ENCODE results near the gene RILPL2. TPM values are rescaled to one million over a fixed set of nuclear protein-coding genes. Genes with fewer than 3 reads are reported as not detected.
"Not testable (repeated sequence)": the region's sequence is repeated elsewhere in the genome, so short reads cannot be mapped to it uniquely, and the experiment has no call there.

RILPL2 gene
- total and polyA plus RNA-seq, 10 donors = 10.8 to 18.0 (median 13.5) TPM

GRCh38 chr12:123435636-123436016 lies 858 bp downstream of the RILPL2 start:
- WGBS, 5 donors = 23 to 47% (median 28%) methylated on average over 4 to 5 of the region's 5 CpGs
- peak overlapping the region; percentile 78 to 98 (median 92) for H3K27ac ChIP-seq
- DNase-seq = no peak
- no peaks in the 10 kb centered on the region for H3K9me3 ChIP-seq
- peaks cover 33 to 69% (median 58%) of the 10 kb centered on the region in 6 donors for H3K4me1 ChIP-seq
- no peaks in the 10 kb centered on the region for H3K27me3 ChIP-seq (replicated peaks in 1 of 7)
- H3K4me3 ChIP-seq = peak overlapping the region; percentile 74 to 97 (median 89)
- intact Hi-C loops (cut with DNase I; ENCODE audit: low total_unique reads) = no loop called here
- peaks cover 0 to 12% (median 3%) of the 10 kb centered on the region in 6 donors for H3K36me3 ChIP-seq
- TF ChIP-seq, protein P1, sequence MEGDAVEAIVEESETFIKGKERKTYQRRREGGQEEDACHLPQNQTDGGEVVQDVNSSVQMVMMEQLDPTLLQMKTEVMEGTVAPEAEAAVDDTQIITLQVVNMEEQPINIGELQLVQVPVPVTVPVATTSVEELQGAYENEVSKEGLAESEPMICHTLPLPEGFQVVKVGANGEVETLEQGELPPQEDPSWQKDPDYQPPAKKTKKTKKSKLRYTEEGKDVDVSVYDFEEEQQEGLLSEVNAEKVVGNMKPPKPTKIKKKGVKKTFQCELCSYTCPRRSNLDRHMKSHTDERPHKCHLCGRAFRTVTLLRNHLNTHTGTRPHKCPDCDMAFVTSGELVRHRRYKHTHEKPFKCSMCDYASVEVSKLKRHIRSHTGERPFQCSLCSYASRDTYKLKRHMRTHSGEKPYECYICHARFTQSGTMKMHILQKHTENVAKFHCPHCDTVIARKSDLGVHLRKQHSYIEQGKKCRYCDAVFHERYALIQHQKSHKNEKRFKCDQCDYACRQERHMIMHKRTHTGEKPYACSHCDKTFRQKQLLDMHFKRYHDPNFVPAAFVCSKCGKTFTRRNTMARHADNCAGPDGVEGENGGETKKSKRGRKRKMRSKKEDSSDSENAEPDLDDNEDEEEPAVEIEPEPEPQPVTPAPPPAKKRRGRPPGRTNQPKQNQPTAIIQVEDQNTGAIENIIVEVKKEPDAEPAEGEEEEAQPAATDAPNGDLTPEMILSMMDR (IDR thresholded peaks at IDR 0.05 in 8 of 11, conservative IDR thresholded peaks at IDR 0.05 in 3 of 11) = peak in 1 of 11 experiments; percentile 7
- TF ChIP-seq POLR2AphosphoS5 (IDR thresholded peaks at IDR 0.05) (no peak), POLR2A (IDR thresholded peaks at IDR 0.05) (no peak)

GRCh38 chr12:123433615-123434014 lies 2.9 kb downstream of the RILPL2 start:
- no peaks in the 10 kb centered on the region for H3K9me3 ChIP-seq
- DNase-seq = no peak
- H3K27ac ChIP-seq = peak overlapping the region; percentile 78 to 98 (median 92)
- peak overlapping the region in 7 of 8 donors; percentile 13 to 97 (median 85) for H3K4me3 ChIP-seq
- peaks cover 0 to 32% (median 21%) of the 10 kb centered on the region in 6 donors for H3K36me3 ChIP-seq
- intact Hi-C loops (cut with DNase I; ENCODE audit: low total_unique reads) = no loop called here
- WGBS, 5 donors = 79 to 95% (median 88%) methylated on average over 6 of the region's 6 CpGs
- no peaks in the 10 kb centered on the region for H3K27me3 ChIP-seq (replicated peaks in 1 of 7)
- TF ChIP-seq POLR2A (IDR thresholded peaks at IDR 0.05) = no peak
- TF ChIP-seq, protein P1 (IDR thresholded peaks at IDR 0.05 in 8 of 11, conservative IDR thresholded peaks at IDR 0.05 in 3 of 11) = no peak
- no peak for TF ChIP-seq POLR2AphosphoS5 (IDR thresholded peaks at IDR 0.05)
- peaks cover 33 to 84% (median 61%) of the 10 kb centered on the region in 6 donors for H3K4me1 ChIP-seq

- peaks cover 35 to 89% (median 70%) of the 10 kb centered on the region in 6 donors for H3K4me1 ChIP-seq
- TF ChIP-seq POLR2AphosphoS5 (IDR thresholded peaks at IDR 0.05) = peak in 1 of 3 donors; percentile 68
- DNase-seq; H3K9me3 ChIP-seq; H3K27me3 ChIP-seq (replicated peaks in 1 of 7); intact Hi-C loops (cut with DNase I; ENCODE audit: low total_unique reads): not testable (repeated sequence)
- peak overlapping the region in 7 of 8 donors; percentile 12 to 97 (median 85) for H3K4me3 ChIP-seq
- H3K36me3 ChIP-seq = peaks cover 0 to 46% (median 24%) of the 10 kb centered on the region in 6 donors
- H3K27ac ChIP-seq = peak overlapping the region; percentile 57 to 98 (median 92)
- 44 to 54% (median 50%) methylated on average over 15 of the region's 15 CpGs for WGBS, 5 donors
These were observed 4.3 kb downstream of the RILPL2 start for GRCh38 chr12:123431951-123432817.

GRCh38 chr12:123429101-123429500 lies 7.4 kb downstream of the RILPL2 start:
- peak overlapping the region in 2 of 8 donors; percentile 73 to 80 for H3K27ac ChIP-seq
- DNase-seq; H3K9me3 ChIP-seq; H3K27me3 ChIP-seq (replicated peaks in 1 of 7); intact Hi-C loops (cut with DNase I; ENCODE audit: low total_unique reads); H3K4me3 ChIP-seq: not testable (repeated sequence)
- peaks cover 22 to 76% (median 55%) of the 10 kb centered on the region in 6 donors for H3K4me1 ChIP-seq
- peaks cover 0 to 77% (median 24%) of the 10 kb centered on the region in 6 donors for H3K36me3 ChIP-seq
- 93 to 98% (median 94%) methylated on average over 8 of the region's 8 CpGs for WGBS, 5 donors

- H3K4me1 ChIP-seq = peaks cover 17 to 71% (median 50%) of the 10 kb centered on the region in 6 donors
- H3K27me3 ChIP-seq (replicated peaks in 1 of 7) = no peaks in the 10 kb centered on the region
- intact Hi-C loops (cut with DNase I; ENCODE audit: low total_unique reads) = no loop called here
- TF ChIP-seq POLR2AphosphoS5 (IDR thresholded peaks at IDR 0.05) (peak in 1 of 3 donors; percentile 18), POLR2A (IDR thresholded peaks at IDR 0.05) (no peak)
- 82 to 88% (median 84%) methylated on average over 6 of the region's 6 CpGs for WGBS, 5 donors
- no peaks in the 10 kb centered on the region for H3K9me3 ChIP-seq
- no peak overlapping the region for H3K4me3 ChIP-seq
- H3K27ac ChIP-seq = peak overlapping the region in 5 of 8 donors; percentile 62 to 81 (median 79)
- H3K36me3 ChIP-seq = peaks cover 0 to 82% (median 24%) of the 10 kb centered on the region in 6 donors
- no peak for DNase-seq
These were observed 7.9 kb downstream of the RILPL2 start for GRCh38 chr12:123428591-123428990.

All from spleen (tissue), 11 donors.